ENCODE measurements around the gene FGF12. TPM values are rescaled to one million over a fixed set of nuclear protein-coding genes. Genes with fewer than 3 reads are reported as not detected.

The FGF12 gene
- total RNA-seq, 4 donors from 2014 or later = 0.42 to 1.5 (median 0.62) TPM

GRCh38 chr3:192261135-192261534, 466.2 kb downstream of the FGF12 start:
- Histone ChIP-seq H3K36me3 (no peaks in the 10 kb centered on the region), H3K4me1 (no peaks in the 10 kb centered on the region), H3K9me3 (no peaks in the 10 kb centered on the region), H3K27ac (no peak overlapping the region), H3K27me3 (no peaks in the 10 kb centered on the region), H3K4me3 (no peak overlapping the region)
- TF ChIP-seq EP300 (IDR thresholded peaks at IDR 0.05) = no peak
- no peak for TF ChIP-seq CTCF (IDR thresholded peaks at IDR 0.05)
- TF ChIP-seq POLR2A (IDR thresholded peaks at IDR 0.05) = no peak
- no peak for DNase-seq (ENCODE audit: low spot score in 2 of 2)
- 93 to 94% methylated on average over 3 of the region's 3 CpGs for WGBS, 2 donors

- DNase-seq (ENCODE audit: low spot score in 2 of 2) = no peak
- TF ChIP-seq CTCF (IDR thresholded peaks at IDR 0.05) (no peak), POLR2A (IDR thresholded peaks at IDR 0.05) (no peak), EP300 (IDR thresholded peaks at IDR 0.05) (no peak)
- Histone ChIP-seq H3K4me1 (no peaks in the 10 kb centered on the region), H3K36me3 (no peaks in the 10 kb centered on the region), H3K9me3 (no peaks in the 10 kb centered on the region), H3K4me3 (no peak overlapping the region), H3K27ac (no peak overlapping the region), H3K27me3 (no peaks in the 10 kb centered on the region)
- 97 to 98% methylated on average over 5 of the region's 5 CpGs for WGBS, 2 donors
These were observed 467.0 kb downstream of the FGF12 start for GRCh38 chr3:192260116-192261010.

- TF ChIP-seq POLR2A (IDR thresholded peaks at IDR 0.05) (no peak), EP300 (IDR thresholded peaks at IDR 0.05) (no peak), CTCF (IDR thresholded peaks at IDR 0.05) (no peak)
- Histone ChIP-seq H3K4me1 (no peaks in the 10 kb centered on the region), H3K9me3 (no peaks in the 10 kb centered on the region), H3K27me3 (no peaks in the 10 kb centered on the region), H3K36me3 (no peaks in the 10 kb centered on the region), H3K4me3 (no peak overlapping the region), H3K27ac (no peak overlapping the region)
- DNase-seq (ENCODE audit: low spot score in 2 of 2) = no peak
- 75 to 79% methylated on average over 3 of the region's 3 CpGs for WGBS, 2 donors
These were observed 467.7 kb downstream of the FGF12 start for GRCh38 chr3:192259661-192260060.

- Histone ChIP-seq H3K4me3 (no peak overlapping the region), H3K36me3 (no peaks in the 10 kb centered on the region), H3K9me3 (no peaks in the 10 kb centered on the region), H3K4me1 (no peaks in the 10 kb centered on the region), H3K27me3 (no peaks in the 10 kb centered on the region), H3K27ac (no peak overlapping the region)
- TF ChIP-seq EP300 (IDR thresholded peaks at IDR 0.05) (no peak), POLR2A (IDR thresholded peaks at IDR 0.05) (no peak), CTCF (IDR thresholded peaks at IDR 0.05) (no peak)
- 82 to 87% methylated on average over 6 of the region's 6 CpGs for WGBS, 2 donors
- DNase-seq (ENCODE audit: low spot score in 2 of 2) = no peak
These were observed 468.6 kb downstream of the FGF12 start for GRCh38 chr3:192258721-192259120.

GRCh38 chr3:192255839-192256238, 471.5 kb downstream of the FGF12 start:
- Histone ChIP-seq H3K4me1 (peaks cover 0 to 4% (median 0%) of the 10 kb centered on the region in 4 donors), H3K27me3 (no peaks in the 10 kb centered on the region), H3K4me3 (no peak overlapping the region), H3K9me3 (no peaks in the 10 kb centered on the region), H3K36me3 (no peaks in the 10 kb centered on the region), H3K27ac (no peak overlapping the region)
- 82 to 88% methylated on average over 2 of the region's 2 CpGs for WGBS, 2 donors
- TF ChIP-seq CTCF (IDR thresholded peaks at IDR 0.05) (no peak), POLR2A (IDR thresholded peaks at IDR 0.05) (no peak), EP300 (IDR thresholded peaks at IDR 0.05) (no peak)
- no peak for DNase-seq (ENCODE audit: low spot score in 2 of 2)

Measured in tibial nerve (tissue), 4 donors.